ENCODE results near the gene CFAP61. TPM values are rescaled to one million over a fixed set of nuclear protein-coding genes. Genes with fewer than 3 reads are reported as not detected.

Gene CFAP61
- total and polyA plus RNA-seq, 8 donors: 0.15 to 0.53 (median 0.33) TPM

- no peaks in the 10 kb centered on the region for H3K36me3 ChIP-seq
- TF ChIP-seq CTCF (IDR thresholded peaks at IDR 0.05): no peak
- intact Hi-C loops (cut with DNase I): no loop called here
- no peaks in the 10 kb centered on the region for H3K9me3 ChIP-seq
- no peak overlapping the region for H3K4me3 ChIP-seq
- no peaks in the 10 kb centered on the region for H3K4me1 ChIP-seq
- 82 to 91% methylated on average over 12 of the region's 12 CpGs for WGBS, 2 donors
- ATAC-seq: no peak
- no peak for FAIRE-seq
- H3K27ac ChIP-seq: no peak overlapping the region
- no peaks in the 10 kb centered on the region for H3K27me3 ChIP-seq
- no peak for DNase-seq
Measured at GRCh38 chr20:20303320-20303719, 251.0 kb downstream of the CFAP61 start.

GRCh38 chr20:20303742-20304141, 251.4 kb downstream of the CFAP61 start:
- H3K36me3 ChIP-seq: no peaks in the 10 kb centered on the region
- no peak for TF ChIP-seq CTCF (IDR thresholded peaks at IDR 0.05)
- DNase-seq (peak in 1 of 6 donors; percentile 28), ATAC-seq (peak in 2 of 4 donors; percentile 61 to 69), FAIRE-seq (no peak)
- intact Hi-C loops (cut with DNase I): no loop called here
- no peaks in the 10 kb centered on the region for H3K9me3 ChIP-seq
- no peak overlapping the region for H3K4me3 ChIP-seq
- no peaks in the 10 kb centered on the region for H3K27me3 ChIP-seq
- H3K27ac ChIP-seq: no peak overlapping the region
- WGBS, 2 donors: 83 to 90% methylated on average over 15 of the region's 15 CpGs
- no peaks in the 10 kb centered on the region for H3K4me1 ChIP-seq

GRCh38 chr20:20304942-20305341, 252.6 kb downstream of the CFAP61 start:
- Histone ChIP-seq H3K27ac (no peak overlapping the region), H3K9me3 (no peaks in the 10 kb centered on the region), H3K4me1 (no peaks in the 10 kb centered on the region), H3K27me3 (no peaks in the 10 kb centered on the region), H3K4me3 (no peak overlapping the region), H3K36me3 (no peaks in the 10 kb centered on the region)
- no peak for TF ChIP-seq CTCF (IDR thresholded peaks at IDR 0.05)
- FAIRE-seq: no peak
- 82 to 87% methylated on average over 11 of the region's 11 CpGs for WGBS, 2 donors
- intact Hi-C loops (cut with DNase I): no loop called here
- no peak for DNase-seq
- ATAC-seq: no peak

GRCh38 chr20:20312562-20312961, 260.2 kb downstream of the CFAP61 start:
- no peaks in the 10 kb centered on the region for H3K27me3 ChIP-seq
- H3K27ac ChIP-seq: no peak overlapping the region
- TF ChIP-seq CTCF (IDR thresholded peaks at IDR 0.05): no peak
- FAIRE-seq (no peak), ATAC-seq (no peak), DNase-seq (no peak)
- no peaks in the 10 kb centered on the region for H3K36me3 ChIP-seq
- intact Hi-C loops (cut with DNase I): no loop called here
- H3K4me3 ChIP-seq: no peak overlapping the region
- WGBS, 2 donors: 92 to 95% methylated on average over 3 of the region's 3 CpGs
- peaks cover 0 to 6% (median 0%) of the 10 kb centered on the region in 3 donors for H3K4me1 ChIP-seq
- no peaks in the 10 kb centered on the region for H3K9me3 ChIP-seq

GRCh38 chr20:20317195-20317594, 264.9 kb downstream of the CFAP61 start:
- Histone ChIP-seq H3K4me1 (no peaks in the 10 kb centered on the region), H3K4me3 (no peak overlapping the region), H3K27me3 (no peaks in the 10 kb centered on the region), H3K27ac (no peak overlapping the region), H3K36me3 (no peaks in the 10 kb centered on the region), H3K9me3 (no peaks in the 10 kb centered on the region)
- ATAC-seq (peak in 2 of 4 donors; percentile 68 to 74), DNase-seq (no peak), FAIRE-seq (no peak)
- 58 to 64% methylated on average over 4 of the region's 4 CpGs for WGBS, 2 donors
- no peak for TF ChIP-seq CTCF (IDR thresholded peaks at IDR 0.05)
- intact Hi-C loops (cut with DNase I): no loop called here

Data from pancreas (tissue), 10 donors.